Measurements from ENCODE around the gene KRT6B. TPM values are rescaled to one million over a fixed set of nuclear protein-coding genes. Genes with fewer than 3 reads are reported as not detected.

KRT6B gene
- not detected for total RNA-seq

DNA sequence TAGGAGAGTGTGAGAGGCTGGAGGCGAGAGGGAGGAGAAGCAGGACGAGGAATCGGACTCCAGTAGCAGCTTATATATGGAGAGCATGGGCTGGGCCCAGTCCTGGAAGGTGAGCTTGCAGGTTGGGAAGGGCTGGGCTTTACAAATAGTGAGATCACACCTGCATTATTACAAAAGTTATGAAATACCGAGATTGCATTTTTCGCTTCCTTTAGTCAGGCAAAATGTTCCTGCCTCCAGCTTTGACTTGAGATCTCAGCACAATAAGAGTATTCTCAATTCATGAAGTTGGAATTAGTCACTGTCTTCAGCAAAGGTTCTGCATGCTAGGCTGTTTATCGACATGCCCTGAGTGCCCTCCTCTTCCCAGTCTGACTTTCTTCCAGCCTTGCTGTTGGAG lies at the start of gene KRT6B:
KRT6B (minus strand) TSS at position 46 of the 400 bp plus-strand sequence. CDS start 68 bp downstream, outside the sequence.

DNA sequence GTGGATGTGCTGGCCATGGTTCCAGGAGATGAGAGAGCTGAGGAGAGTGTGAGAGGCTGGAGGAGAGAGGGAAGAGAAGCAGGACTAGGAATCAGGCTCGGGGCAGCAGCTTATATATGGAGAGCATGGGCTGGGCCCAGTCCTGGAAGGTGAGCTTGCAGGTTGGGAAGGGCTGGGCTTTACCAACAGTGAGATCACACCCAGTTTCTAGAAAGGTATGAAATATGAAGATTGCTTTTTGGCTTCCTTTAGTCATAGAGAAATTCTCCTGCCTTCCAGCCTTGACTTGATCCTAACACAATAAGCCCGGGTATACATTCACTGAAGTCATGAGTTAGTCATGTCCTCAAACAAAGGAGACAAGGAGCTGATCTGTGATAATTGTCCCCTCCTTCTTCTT lies 41.2 kb upstream of the KRT6B start, which contains the start of gene KRT6A:
KRT6A (minus strand) TSS at position 86 of the 400 bp plus-strand sequence; CDS start at position 17, 69 bp downstream.

DNA sequence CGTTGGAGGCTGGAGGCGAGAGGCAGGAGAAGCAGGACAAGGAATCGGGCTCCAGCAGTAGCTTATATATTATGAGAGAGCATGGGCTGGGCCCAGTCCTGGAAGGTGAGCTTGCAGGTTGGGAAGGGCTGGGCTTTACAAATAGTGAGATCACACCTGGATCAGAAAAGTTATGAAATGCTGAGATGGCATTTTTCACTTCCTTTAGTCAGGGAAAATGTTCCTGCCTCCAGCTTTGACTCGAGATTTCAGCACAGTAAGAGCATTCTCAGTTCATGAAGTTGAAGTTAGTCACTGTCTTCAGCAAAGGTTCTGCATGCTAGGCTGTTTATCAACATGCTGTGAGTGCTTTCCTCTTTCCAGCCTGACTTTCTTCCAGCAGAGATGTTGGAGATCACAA lies 21.8 kb upstream of the KRT6B start, which contains the start of gene KRT6C:
KRT6C (minus strand) TSS at position 38 of the 400 bp plus-strand sequence. CDS start 68 bp downstream, outside the sequence.

DNA sequence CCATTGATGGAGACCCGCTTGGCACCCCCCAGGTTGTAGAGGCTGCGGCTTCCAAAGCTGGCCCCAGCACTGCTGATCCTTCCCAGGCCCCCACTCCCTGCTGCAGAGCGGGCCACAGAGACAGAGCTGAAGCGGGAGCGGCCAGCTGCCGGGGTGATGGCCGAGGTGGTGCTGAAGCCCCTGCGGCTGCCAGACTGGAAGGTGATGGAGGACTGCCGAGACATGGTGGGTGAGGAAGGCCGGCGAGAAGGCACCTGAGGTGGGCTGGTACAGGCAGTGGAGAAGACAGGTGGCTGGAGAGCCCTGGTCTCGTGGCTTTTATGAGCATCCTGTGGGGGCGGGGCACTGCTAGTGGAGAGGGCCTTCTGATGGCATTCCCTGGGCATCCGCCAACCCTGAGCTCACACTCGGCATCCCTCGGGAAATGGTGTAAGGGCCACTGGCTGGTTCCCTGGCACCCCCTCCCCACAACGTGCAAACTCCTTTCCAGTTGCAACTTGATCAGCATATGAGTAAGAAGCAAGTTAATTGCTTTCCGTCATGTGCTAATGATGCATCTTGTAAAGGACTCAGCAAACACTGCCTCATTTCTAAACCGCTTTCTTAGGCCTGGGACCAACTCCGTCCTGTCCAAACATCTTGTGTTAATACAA lies 17.7 kb downstream of the KRT6B start, which contains the start of gene KRT75:
KRT75 (minus strand) TSS at position 291 of the 653 bp plus-strand sequence; CDS start at position 224, 67 bp downstream.

DNA sequence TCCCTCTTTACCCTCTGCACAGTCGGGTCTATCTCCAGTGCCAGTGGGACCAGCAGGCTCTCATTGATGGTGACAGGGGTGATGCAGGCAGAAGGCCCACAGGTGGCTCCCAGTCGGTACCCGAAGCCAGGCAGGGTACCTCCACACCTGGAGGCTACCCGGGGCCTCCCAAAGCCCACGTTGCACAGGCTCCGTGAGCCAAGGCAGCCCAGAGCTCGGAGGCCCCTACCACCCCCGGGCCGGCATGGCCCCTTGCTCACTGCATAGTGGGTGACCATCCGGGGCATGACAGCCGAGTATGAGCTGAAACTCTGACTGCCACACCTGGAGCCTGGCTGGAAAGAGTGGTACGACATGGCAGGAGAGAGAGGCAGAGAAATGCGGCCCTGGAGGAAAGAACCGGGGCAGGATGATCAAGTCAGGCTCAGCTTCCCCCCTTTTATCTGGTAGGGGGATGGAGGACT lies 46.0 kb downstream of the KRT6B start, which contains the start of gene KRT82:
KRT82 (minus strand) TSS at position 414 of the 464 bp plus-strand sequence; CDS start at position 356, 58 bp downstream.

Other genes starting within 250 kb of the KRT6B start
- gene KRT7, start 218.9 kb downstream of the KRT6B start, total RNA-seq, result 43.1 TPM
- gene KRT86, start 177.5 kb downstream of the KRT6B start, total RNA-seq, result not detected
- not detected for gene KRT81, start 160.6 kb downstream of the KRT6B start, total RNA-seq
- not detected for gene KRT83, start 130.7 kb downstream of the KRT6B start, total RNA-seq
- not detected for gene KRT85, start 84.7 kb downstream of the KRT6B start, total RNA-seq
- not detected for gene KRT84, start 66.5 kb downstream of the KRT6B start, total RNA-seq
- gene KRT82, start 45.8 kb downstream of the KRT6B start, total RNA-seq, result not detected
- gene KRT75, start 17.8 kb downstream of the KRT6B start, total RNA-seq, result not detected
- not detected for gene KRT6C, start 21.7 kb upstream of the KRT6B start, total RNA-seq
- not detected for gene KRT6A, start 41.1 kb upstream of the KRT6B start, total RNA-seq
- 2.6 TPM for gene KRT5, start 68.2 kb upstream of the KRT6B start, total RNA-seq
- 0.29 TPM for gene KRT71, start 101.0 kb upstream of the KRT6B start, total RNA-seq
- gene KRT74, start 121.7 kb upstream of the KRT6B start, total RNA-seq, result not detected
- gene KRT72, start 149.3 kb upstream of the KRT6B start, total RNA-seq, result not detected
- not detected for gene KRT73, start 166.4 kb upstream of the KRT6B start, total RNA-seq
- not detected for gene KRT2, start 200.1 kb upstream of the KRT6B start, total RNA-seq
- gene KRT1, start 228.3 kb upstream of the KRT6B start, total RNA-seq, result 2.2 TPM